Stimulated activated CD4-positive, alpha-beta T cell treated with anti-CD3 and anti-CD28 coated beads, Interleukin-4, amount 100 ng/mL, for 24 hours (primary cell): Measurements from ENCODE around the gene LYST.
"Not testable (repeated sequence)": the region's sequence is repeated elsewhere in the genome, so short reads cannot be mapped to it uniquely, and the experiment has no call there.

Experiments used
- DNase-seq: peaks from one replicate; pipeline ENCODE4 v3.0.0-alpha.2; 2020

Gene LYST, protein sequence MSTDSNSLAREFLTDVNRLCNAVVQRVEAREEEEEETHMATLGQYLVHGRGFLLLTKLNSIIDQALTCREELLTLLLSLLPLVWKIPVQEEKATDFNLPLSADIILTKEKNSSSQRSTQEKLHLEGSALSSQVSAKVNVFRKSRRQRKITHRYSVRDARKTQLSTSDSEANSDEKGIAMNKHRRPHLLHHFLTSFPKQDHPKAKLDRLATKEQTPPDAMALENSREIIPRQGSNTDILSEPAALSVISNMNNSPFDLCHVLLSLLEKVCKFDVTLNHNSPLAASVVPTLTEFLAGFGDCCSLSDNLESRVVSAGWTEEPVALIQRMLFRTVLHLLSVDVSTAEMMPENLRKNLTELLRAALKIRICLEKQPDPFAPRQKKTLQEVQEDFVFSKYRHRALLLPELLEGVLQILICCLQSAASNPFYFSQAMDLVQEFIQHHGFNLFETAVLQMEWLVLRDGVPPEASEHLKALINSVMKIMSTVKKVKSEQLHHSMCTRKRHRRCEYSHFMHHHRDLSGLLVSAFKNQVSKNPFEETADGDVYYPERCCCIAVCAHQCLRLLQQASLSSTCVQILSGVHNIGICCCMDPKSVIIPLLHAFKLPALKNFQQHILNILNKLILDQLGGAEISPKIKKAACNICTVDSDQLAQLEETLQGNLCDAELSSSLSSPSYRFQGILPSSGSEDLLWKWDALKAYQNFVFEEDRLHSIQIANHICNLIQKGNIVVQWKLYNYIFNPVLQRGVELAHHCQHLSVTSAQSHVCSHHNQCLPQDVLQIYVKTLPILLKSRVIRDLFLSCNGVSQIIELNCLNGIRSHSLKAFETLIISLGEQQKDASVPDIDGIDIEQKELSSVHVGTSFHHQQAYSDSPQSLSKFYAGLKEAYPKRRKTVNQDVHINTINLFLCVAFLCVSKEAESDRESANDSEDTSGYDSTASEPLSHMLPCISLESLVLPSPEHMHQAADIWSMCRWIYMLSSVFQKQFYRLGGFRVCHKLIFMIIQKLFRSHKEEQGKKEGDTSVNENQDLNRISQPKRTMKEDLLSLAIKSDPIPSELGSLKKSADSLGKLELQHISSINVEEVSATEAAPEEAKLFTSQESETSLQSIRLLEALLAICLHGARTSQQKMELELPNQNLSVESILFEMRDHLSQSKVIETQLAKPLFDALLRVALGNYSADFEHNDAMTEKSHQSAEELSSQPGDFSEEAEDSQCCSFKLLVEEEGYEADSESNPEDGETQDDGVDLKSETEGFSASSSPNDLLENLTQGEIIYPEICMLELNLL (N-terminal part only)

GRCh38 chr1:235866205-235866912 lies at the start of gene LYST:
TSS of gene LYST (minus strand) at chr1:235866906. CDS start at chr1:235830417, 36,489 bp downstream.
- peak; percentile 68 for DNase-seq

- not testable (repeated sequence) for DNase-seq
Observed at GRCh38 chr1:235915489-235915888, 48.8 kb upstream of the LYST start.

GRCh38 chr1:235913311-235913710 lies 46.6 kb upstream of the LYST start:
- no peak for DNase-seq

- DNase-seq = no peak
Observed at GRCh38 chr1:235911876-235912275, 45.2 kb upstream of the LYST start.

- no peak for DNase-seq
Observed at GRCh38 chr1:235911300-235911662, 44.6 kb upstream of the LYST start.

DNA sequence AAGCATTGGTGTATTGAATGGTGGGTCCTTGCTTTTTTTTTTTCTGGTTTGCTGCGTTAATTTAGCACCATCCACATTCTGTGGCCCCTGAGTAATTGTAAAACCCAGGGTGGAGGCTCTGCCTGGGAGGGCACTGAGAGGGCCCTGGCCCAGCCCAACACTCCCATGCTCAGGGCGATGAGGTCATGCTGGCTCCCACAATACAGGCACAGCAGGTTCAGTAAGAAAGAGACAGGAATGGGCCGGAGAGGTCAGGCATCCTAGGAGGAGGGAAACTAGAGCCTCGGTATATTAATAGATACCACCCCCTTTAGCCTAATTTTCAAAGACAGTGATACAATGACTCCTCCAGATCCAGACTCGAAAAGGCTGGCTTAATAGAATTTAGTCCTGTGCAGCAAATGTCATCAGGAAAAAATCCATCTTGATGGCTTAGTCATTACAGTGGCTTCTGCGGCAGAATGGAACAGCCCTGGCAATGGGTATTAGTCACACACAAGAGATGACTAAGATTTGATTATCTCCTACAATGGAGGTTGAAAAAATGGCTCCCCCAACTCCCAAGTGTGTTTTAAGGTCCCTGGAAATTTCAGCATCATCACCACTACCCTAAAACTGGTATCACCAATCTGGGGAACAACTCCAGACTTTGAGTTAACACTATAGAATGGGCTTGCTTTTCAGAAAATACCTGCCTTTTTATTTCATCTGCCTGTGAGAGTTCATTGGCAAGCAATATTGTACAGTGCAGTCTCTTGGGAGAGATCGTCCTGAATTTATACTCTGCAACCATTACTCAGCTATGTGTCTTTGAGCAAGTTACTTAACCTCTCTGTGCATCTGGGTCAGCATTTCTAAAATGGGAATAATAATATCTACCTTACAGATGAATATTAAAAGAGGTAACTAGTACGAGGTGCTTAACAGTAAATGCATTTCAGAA lies 43.9 kb upstream of the LYST start:
- DNase-seq = peak; percentile 53

GRCh38 chr1:235908742-235909520 lies 42.2 kb upstream of the LYST start:
- no peak for DNase-seq

GRCh38 chr1:235907897-235908240 lies 41.2 kb upstream of the LYST start:
- DNase-seq = no peak

- DNase-seq = no peak
Observed at GRCh38 chr1:235907187-235907896, 40.6 kb upstream of the LYST start.

DNA sequence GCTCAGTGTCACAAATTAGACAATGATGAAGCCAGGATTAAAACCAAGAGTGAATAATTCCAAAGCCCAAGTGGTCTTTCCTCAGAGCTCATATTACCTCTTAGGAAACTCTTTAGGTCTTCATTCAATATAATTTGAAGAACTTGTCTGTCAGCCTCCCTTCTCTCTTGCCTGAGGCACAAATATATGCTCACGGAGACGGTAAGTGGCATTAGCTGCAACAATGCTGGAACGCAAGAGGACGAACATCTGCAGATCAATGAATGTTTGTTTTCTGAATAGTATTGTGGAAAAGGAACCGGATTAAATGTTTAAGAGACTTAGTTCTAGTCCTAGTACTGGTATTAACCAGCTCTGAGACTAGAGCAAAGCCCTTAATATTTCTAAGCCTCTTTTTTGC lies 39.7 kb upstream of the LYST start:
- DNase-seq = no peak

DNA sequence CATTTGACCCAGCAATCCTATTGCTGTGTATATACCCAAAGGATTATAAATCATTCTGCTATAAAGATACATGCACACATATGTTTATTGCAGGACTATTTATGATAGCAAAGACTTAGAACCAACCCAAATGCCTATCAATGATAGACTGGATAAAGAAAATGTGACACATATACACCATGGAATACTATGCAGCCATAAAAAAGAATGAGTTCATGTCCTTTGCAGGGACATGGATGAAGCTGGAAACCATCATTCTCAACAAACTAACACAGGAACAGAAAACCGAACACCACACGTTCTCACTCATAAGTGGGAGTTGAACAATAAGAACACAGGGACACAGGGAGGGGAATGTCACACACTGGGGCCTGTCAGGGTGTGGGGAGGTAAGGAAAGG lies 37.1 kb upstream of the LYST start:
- DNase-seq = not testable (repeated sequence)

DNA sequence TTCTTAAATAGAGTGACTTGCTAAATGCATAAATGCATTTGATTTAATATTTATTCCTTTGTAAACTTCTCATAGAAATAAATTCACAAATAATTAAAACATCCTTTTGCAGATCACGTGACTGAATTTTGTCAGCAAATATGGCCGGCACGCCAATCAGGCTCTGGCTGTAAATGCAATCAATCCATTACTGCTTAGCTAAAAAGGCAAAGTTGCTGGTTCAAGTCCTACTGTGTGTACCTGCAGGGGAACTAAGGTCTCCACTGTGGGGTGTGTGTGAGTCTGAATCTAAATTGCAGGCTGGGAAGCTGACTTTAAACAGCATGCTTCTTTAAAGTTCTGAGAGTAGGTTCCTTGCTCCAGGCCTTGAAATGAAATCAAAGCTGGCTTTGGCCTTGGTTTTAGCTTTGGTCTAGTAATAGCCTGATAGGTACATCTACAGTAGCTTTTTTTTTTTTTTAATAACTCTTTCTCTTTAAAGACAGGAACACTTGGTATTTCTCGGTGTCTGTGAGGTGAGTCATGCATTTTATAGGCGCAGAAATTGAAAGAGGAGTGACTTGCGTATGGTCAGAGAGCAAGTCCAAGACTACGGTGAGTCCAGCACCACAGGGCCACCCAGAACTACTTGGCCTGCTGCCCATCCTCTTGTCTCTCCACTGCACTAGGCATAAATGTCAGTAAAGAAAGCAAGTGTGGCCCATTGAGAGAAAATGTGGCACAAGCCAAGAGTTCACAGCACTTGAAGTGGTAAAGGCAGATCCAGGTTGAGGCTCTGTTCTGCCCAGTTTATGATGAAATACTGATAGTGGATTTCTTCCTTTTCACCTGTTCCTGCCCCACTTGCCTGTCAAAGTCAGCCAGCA lies 36.2 kb upstream of the LYST start:
- no peak for DNase-seq

- DNase-seq = no peak
Observed at GRCh38 chr1:235901461-235901860, 34.8 kb upstream of the LYST start.

DNA sequence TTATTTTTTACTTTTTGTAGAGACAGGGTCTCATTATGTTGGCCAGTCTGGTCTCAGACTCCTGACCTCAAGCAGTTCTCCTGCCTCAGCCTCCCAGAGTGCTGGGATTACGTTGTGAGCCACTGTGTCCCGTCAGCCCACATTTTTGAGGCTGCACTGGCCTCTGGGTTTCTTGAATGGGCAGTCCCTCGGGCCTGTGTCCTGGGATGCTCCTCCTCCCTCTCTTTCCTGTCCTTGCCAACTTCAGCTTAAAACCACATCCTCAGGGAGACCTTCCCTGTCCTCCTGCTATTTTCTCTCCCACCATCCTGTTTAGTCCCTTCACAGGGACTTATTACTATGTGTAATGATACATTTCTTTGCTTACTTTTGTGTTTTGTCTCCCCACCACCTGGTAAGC lies 31.4 kb upstream of the LYST start:
- DNase-seq = no peak

DNA sequence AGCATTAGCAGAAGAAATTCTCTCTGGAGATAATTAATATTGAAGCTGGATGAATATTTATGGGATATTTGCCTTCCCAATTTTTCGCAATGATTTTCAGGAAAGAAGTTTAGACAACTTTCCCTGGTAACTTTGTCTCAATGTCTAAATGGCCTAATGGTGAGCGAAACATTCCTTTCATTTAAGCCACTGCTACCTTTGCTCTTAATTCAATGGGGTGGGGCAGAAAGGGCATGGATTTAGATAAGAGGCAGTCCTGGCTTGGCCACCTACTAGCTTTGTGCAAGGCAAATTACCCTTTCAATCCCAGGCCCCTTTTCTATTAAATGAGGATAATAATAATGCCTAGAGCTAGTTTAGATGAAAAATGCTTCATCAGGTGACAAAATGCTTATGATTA lies 27.1 kb upstream of the LYST start:
- no peak for DNase-seq

DNA sequence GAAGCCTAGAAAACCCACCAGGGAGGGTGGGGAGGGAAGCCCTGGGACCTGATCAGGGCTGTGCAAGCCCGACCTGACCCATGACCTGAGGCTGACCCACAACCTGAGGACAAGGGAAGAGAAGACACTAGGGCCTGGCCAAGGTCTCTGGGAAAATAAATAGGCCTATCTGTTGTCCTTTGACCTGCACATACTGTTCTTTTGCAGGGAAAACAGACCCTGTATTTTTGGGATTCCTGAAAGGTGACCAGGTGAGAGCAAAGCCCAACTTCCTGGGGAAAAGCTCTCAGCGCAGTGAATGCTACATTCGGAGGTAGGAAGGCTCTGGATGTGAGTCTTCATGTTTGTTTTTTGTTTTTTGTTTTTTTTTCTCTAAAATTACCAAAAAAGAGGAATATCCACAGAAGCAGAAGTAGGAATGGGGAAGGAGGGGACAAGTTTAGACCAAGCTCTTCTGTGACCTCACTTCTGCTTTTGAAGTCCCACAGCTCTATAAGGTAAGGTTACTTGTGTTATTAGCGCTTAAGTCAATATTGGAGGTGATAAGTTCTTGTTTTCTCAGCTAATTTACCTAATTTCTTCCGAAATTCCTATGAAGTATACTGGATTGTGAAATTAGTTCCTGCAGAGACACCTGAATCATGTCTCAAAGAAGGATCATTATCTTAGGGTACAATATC lies 26.2 kb upstream of the LYST start:
- no peak for DNase-seq

- DNase-seq = no peak
Observed at GRCh38 chr1:235892202-235892601, 25.5 kb upstream of the LYST start.

GRCh38 chr1:235888119-235888643 lies 21.5 kb upstream of the LYST start:
- peak; percentile 80 for DNase-seq
